Activated naive CD8-positive, alpha-beta T cell treated with anti-CD3 and anti-CD28 coated beads, Interleukin-2, amount 10 ng/mL, durations not matched to agents 7 days and 5 days (primary cell): ENCODE data around the gene RAB7A. TPM values are rescaled to one million over a fixed set of nuclear protein-coding genes. Genes with fewer than 3 reads are reported as not detected.
"Not testable (repeated sequence)": the region's sequence is repeated elsewhere in the genome, so short reads cannot be mapped to it uniquely, and the experiment has no call there.

Source experiments
- ATAC-seq: fragments of 150-1000 bp; cut with Tn5 transposase; one replicate; pipeline ENCODE4 v1.10.0; 2021; ENCODE audit warnings: low read depth, moderate library complexity
- POLR2A ChIA-PET: fragments of 350-600 bp; sonication (Branson Sonifier 250); formaldehyde crosslinking; loops from one replicate; lab custom pipeline; 2021; ENCODE audit warnings: antibody characterized with exemption; lab: Charles Lee
- DNase-seq: peaks from one replicate; pipeline ENCODE4 v3.0.0; 2021
- H3K27ac Mint-ChIP-seq: one replicate; pipeline ENCODE4 v1.8.0; 2022; ENCODE audit warnings: mild to moderate bottlenecking, mixed read lengths
- H3K27me3 Mint-ChIP-seq: one replicate; pipeline ENCODE4 v1.8.0; 2022; ENCODE audit warnings: mild to moderate bottlenecking, moderate library complexity, mixed read lengths
- H3K36me3 Mint-ChIP-seq: one replicate; pipeline ENCODE4 v1.8.0; 2021; ENCODE audit warnings: mild to moderate bottlenecking, mixed read lengths
- H3K4me1 Mint-ChIP-seq: one replicate; pipeline ENCODE4 v1.8.0; 2021; ENCODE audit warnings: mixed read lengths
- H3K4me3 Mint-ChIP-seq: one replicate; pipeline ENCODE4 v1.8.0; 2022; ENCODE audit warnings: mild to moderate bottlenecking, moderate library complexity, mixed read lengths
- H3K9me3 Mint-ChIP-seq: one replicate; pipeline ENCODE4 v1.8.0; 2021; ENCODE audit warnings: mixed read lengths
- total RNA-seq, 2 experiments: library from RNA; stranded (reverse); gene quantifications; one replicate each; pipeline ENCODE4 v1.2.3, GENCODE V29; 2021

RAB7A gene
- total RNA-seq, 2 experiments from 2014 or later: 197 to 199 TPM

- Mint-ChIP-seq H3K36me3 (peaks cover 5% of the 10 kb centered on the region), H3K27ac (no peak overlapping the region), H3K9me3 (no peaks in the 10 kb centered on the region), H3K4me3 (no peak overlapping the region), H3K4me1 (peaks cover 21% of the 10 kb centered on the region), H3K27me3 (peaks cover 8% of the 10 kb centered on the region)
- POLR2A ChIA-PET: no interaction called here
- DNase-seq (no peak), ATAC-seq (no peak)
Measured at GRCh38 chr3:128723477-128723876, 2.5 kb upstream of the RAB7A start.

DNA sequence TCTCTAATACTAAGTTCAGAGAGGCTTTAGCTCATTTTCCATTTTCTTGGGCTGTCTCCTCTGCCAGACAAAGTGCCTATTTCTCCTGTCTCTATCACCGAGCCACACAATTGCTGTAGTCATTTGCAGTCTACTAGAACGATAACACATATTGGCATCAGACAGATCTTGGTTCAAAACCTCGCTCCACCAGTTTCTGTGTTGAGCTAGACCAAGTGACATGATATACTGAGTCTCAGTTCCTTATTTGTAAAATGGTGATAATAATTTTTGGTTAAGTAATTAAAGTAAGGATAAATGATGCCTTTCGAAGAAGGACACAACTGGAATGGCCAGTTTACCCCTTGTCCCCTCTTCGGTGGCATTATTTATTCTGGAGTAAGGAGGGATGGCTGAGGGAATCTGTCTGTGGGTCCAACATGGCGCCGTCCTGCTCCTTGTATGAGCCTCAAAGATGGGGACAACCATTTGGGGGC, 398 bp upstream of the RAB7A start:
- peak overlapping the region; percentile 93 for H3K27ac Mint-ChIP-seq
- H3K9me3 Mint-ChIP-seq: no peaks in the 10 kb centered on the region
- DNase-seq (no peak), ATAC-seq (no peak)
- peak overlapping the region; percentile 89 for H3K4me3 Mint-ChIP-seq
- H3K4me1 Mint-ChIP-seq: peaks cover 37% of the 10 kb centered on the region
- H3K27me3 Mint-ChIP-seq: peaks cover 5% of the 10 kb centered on the region
- peaks cover 11% of the 10 kb centered on the region for H3K36me3 Mint-ChIP-seq
- POLR2A ChIA-PET: interaction anchor here (1.0 to 2.5 kb wide), 6 partner anchors 10 to 153 kb away, joined by 3 to 9 read pairs (median 4); partner anchors contain the start of gene ACAD9

- H3K4me1 Mint-ChIP-seq: peaks cover 43% of the 10 kb centered on the region
- H3K36me3 Mint-ChIP-seq: peaks cover 11% of the 10 kb centered on the region
- H3K4me3 Mint-ChIP-seq: peak overlapping the region; percentile 96
- DNase-seq: no peak
- POLR2A ChIA-PET: interaction anchor here (1.5 to 2.5 kb wide), 4 partner anchors 47 to 73 kb away, joined by 4 to 9 read pairs (median 5); no protein-coding TSS in a partner anchor
- no peaks in the 10 kb centered on the region for H3K27me3 Mint-ChIP-seq
- H3K9me3 Mint-ChIP-seq: no peaks in the 10 kb centered on the region
- no peak for ATAC-seq
- H3K27ac Mint-ChIP-seq: peak overlapping the region; percentile 93
Measured at GRCh38 chr3:128727059-128727458, 1.1 kb downstream of the RAB7A start.

- Mint-ChIP-seq H3K27me3 (no peaks in the 10 kb centered on the region), H3K4me1 (peaks cover 47% of the 10 kb centered on the region), H3K9me3 (no peaks in the 10 kb centered on the region), H3K27ac (peak overlapping the region; percentile 66), H3K36me3 (peaks cover 13% of the 10 kb centered on the region), H3K4me3 (peak overlapping the region; percentile 96)
- DNase-seq (no peak), ATAC-seq (no peak)
- POLR2A ChIA-PET: interaction anchor here (1.5 to 2.5 kb wide), 4 partner anchors 47 to 72 kb away, joined by 4 to 9 read pairs (median 5); no protein-coding TSS in a partner anchor
Measured at GRCh38 chr3:128727485-128727884, 1.5 kb downstream of the RAB7A start.

DNA sequence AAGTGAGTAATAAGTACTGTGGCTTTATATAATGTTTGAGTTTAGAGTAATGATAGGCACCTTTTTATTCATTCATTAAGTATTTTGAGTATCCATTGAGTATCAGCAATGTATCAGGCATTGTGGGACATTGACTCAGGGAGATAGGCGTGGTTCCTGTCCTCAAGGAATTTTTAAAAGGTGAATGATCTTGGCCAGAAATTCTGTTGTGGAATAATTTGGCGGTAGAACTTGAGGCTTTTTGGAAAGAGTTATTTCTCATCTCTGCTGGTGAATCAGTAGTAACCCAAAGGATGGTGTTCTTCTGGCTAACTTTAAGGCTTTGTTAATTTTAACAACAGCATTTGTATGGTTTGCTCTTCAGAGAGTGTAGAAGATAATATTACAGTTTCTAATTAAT, 2.0 kb downstream of the RAB7A start:
- Mint-ChIP-seq H3K27me3 (no peaks in the 10 kb centered on the region), H3K4me3 (peak overlapping the region; percentile 96), H3K4me1 (peaks cover 50% of the 10 kb centered on the region), H3K9me3 (no peaks in the 10 kb centered on the region), H3K27ac (no peak overlapping the region), H3K36me3 (peaks cover 16% of the 10 kb centered on the region)
- ATAC-seq: no peak
- no peak for DNase-seq
- POLR2A ChIA-PET: interaction anchor here (1.5 to 2.5 kb wide), 4 partner anchors 48 to 72 kb away, joined by 4 to 9 read pairs (median 5); no protein-coding TSS in a partner anchor

GRCh38 chr3:128728521-128728920, 2.5 kb downstream of the RAB7A start:
- H3K4me3 Mint-ChIP-seq, DNase-seq, ATAC-seq, H3K27me3 Mint-ChIP-seq, H3K9me3 Mint-ChIP-seq, H3K27ac Mint-ChIP-seq: not testable (repeated sequence)
- Mint-ChIP-seq H3K36me3 (peaks cover 18% of the 10 kb centered on the region), H3K4me1 (peaks cover 55% of the 10 kb centered on the region)
- POLR2A ChIA-PET: interaction anchor here (0.7 to 1.6 kb wide), 2 partner anchors 9 to 60 kb away, joined by 3 to 5 read pairs; no protein-coding TSS in a partner anchor

DNA sequence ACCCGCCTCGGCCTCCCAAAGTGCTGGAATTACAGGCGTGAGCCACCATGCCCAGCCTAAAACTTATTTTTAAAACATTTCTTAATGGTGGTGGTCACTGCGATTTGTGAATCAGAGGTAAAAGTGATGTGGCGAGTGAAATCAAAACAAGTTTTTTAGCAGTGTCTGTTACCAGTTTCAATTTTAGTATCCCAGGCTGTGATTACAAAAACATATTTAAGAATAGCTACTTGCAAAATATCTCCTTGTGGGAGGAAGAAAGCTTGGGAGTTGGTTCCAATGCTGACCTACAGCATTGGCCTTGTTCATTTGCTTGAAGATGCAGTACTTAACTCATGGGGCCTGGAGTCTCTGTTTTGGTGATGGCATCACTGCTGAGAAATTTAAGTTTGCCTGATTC, 4.5 kb downstream of the RAB7A start:
- no peaks in the 10 kb centered on the region for H3K9me3 Mint-ChIP-seq
- H3K27me3 Mint-ChIP-seq: no peaks in the 10 kb centered on the region
- DNase-seq (no peak), ATAC-seq (no peak)
- H3K4me3 Mint-ChIP-seq: peak overlapping the region; percentile 25
- peaks cover 22% of the 10 kb centered on the region for H3K36me3 Mint-ChIP-seq
- POLR2A ChIA-PET: interaction anchor here (2.1 kb wide), 1 partner anchor 57 kb away, joined by 4 read pairs; no protein-coding TSS in a partner anchor
- peaks cover 65% of the 10 kb centered on the region for H3K4me1 Mint-ChIP-seq
- H3K27ac Mint-ChIP-seq: peak overlapping the region; percentile 21

GRCh38 chr3:128734523-128735189, 8.7 kb downstream of the RAB7A start:
- Mint-ChIP-seq H3K9me3 (no peaks in the 10 kb centered on the region), H3K27ac (no peak overlapping the region), H3K36me3 (peaks cover 34% of the 10 kb centered on the region), H3K4me3 (no peak overlapping the region), H3K27me3 (no peaks in the 10 kb centered on the region), H3K4me1 (peaks cover 54% of the 10 kb centered on the region)
- DNase-seq (no peak), ATAC-seq (no peak)
- POLR2A ChIA-PET: interaction anchor here (0.6 to 1.5 kb wide), 2 partner anchors 54 to 1097 kb away, joined by 3 to 4 read pairs; no protein-coding TSS in a partner anchor

DNA sequence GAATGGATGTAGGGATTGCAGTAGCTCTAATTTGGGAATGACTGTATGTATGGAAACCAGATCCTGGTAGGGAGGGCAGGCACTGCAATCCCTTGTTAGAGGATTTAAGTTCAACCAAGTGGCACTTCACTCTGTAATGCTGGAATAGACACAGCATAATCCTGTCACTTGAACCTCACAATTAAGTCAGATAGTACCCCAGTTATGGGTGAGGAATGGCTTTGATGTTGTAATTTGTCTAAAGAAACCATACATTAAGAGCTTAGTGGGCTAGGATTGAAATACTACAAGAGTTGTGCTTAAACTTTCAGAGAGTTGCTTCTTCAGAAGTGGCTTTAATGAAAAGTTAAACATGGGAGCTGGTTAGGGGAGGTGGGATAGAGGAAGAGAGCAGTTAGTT, 9.3 kb downstream of the RAB7A start:
- Mint-ChIP-seq H3K9me3 (no peaks in the 10 kb centered on the region), H3K4me3 (no peak overlapping the region), H3K27ac (no peak overlapping the region), H3K27me3 (no peaks in the 10 kb centered on the region), H3K4me1 (peaks cover 47% of the 10 kb centered on the region), H3K36me3 (peaks cover 34% of the 10 kb centered on the region)
- POLR2A ChIA-PET: interaction anchor here (0.8 to 1.5 kb wide), 2 partner anchors 11 to 55 kb away, joined by 3 to 4 read pairs; no protein-coding TSS in a partner anchor
- no peak for DNase-seq
- ATAC-seq: no peak

DNA sequence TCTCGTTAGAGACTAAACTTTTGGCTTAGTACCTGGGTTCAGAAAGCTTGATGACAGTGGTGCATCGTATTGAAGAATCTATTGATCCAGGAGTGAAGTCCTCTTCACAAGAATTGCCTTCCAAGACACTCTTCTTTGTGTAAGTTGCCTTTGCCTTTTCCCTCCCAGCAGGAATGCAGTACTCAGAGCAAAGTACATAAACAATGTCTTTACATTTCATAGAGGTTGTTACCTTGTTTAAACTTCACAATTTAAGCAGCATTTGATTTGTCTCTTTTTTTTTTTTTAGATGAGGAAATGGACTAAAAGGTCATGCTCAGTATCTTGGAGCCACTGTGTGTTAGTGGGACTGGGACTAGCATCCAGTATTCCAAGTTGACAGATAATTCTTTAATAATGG, 9.9 kb downstream of the RAB7A start:
- Mint-ChIP-seq H3K27me3 (no peaks in the 10 kb centered on the region), H3K4me3 (no peak overlapping the region), H3K9me3 (no peaks in the 10 kb centered on the region), H3K27ac (no peak overlapping the region), H3K36me3 (peaks cover 36% of the 10 kb centered on the region), H3K4me1 (peaks cover 43% of the 10 kb centered on the region)
- no peak for ATAC-seq
- DNase-seq: no peak
- POLR2A ChIA-PET: interaction anchor here (0.8 to 1.5 kb wide), 2 partner anchors 10 to 55 kb away, joined by 3 to 4 read pairs; no protein-coding TSS in a partner anchor

DNA sequence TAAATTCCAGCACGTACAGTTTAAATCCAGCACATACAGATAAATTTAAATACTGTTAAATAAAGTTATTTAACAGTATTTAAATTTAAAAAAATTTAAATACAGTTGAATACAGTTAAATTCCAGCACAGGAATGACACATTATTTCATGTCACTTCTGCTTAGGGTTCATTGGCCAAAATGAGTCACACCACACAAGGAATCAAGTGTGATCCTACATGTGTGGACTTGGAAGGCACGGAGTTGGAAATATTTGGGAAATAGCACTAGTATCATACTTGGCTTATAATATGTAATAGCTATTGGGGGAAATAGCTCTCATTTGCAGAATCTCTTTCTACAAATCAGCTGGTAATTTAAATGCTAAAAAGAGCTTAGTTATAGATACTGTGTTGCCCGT, 10.6 kb downstream of the RAB7A start:
- peaks cover under 1% of the 10 kb centered on the region for H3K9me3 Mint-ChIP-seq
- H3K4me1 Mint-ChIP-seq: peaks cover 42% of the 10 kb centered on the region
- DNase-seq: no peak
- H3K4me3 Mint-ChIP-seq: no peak overlapping the region
- H3K27me3 Mint-ChIP-seq: no peaks in the 10 kb centered on the region
- no peak for ATAC-seq
- H3K36me3 Mint-ChIP-seq: peaks cover 40% of the 10 kb centered on the region
- POLR2A ChIA-PET: interaction anchor here (0.7 kb wide), 1 partner anchor 53 kb away, joined by 4 read pairs; no protein-coding TSS in a partner anchor
- no peak overlapping the region for H3K27ac Mint-ChIP-seq

- POLR2A ChIA-PET: no interaction called here
- Mint-ChIP-seq H3K9me3 (peaks cover 5% of the 10 kb centered on the region), H3K27me3 (no peaks in the 10 kb centered on the region), H3K4me1 (peaks cover 14% of the 10 kb centered on the region), H3K27ac (no peak overlapping the region), H3K36me3 (peaks cover 53% of the 10 kb centered on the region), H3K4me3 (no peak overlapping the region)
- DNase-seq (no peak), ATAC-seq (no peak)
Measured at GRCh38 chr3:128740621-128741020, 14.6 kb downstream of the RAB7A start.

DNA sequence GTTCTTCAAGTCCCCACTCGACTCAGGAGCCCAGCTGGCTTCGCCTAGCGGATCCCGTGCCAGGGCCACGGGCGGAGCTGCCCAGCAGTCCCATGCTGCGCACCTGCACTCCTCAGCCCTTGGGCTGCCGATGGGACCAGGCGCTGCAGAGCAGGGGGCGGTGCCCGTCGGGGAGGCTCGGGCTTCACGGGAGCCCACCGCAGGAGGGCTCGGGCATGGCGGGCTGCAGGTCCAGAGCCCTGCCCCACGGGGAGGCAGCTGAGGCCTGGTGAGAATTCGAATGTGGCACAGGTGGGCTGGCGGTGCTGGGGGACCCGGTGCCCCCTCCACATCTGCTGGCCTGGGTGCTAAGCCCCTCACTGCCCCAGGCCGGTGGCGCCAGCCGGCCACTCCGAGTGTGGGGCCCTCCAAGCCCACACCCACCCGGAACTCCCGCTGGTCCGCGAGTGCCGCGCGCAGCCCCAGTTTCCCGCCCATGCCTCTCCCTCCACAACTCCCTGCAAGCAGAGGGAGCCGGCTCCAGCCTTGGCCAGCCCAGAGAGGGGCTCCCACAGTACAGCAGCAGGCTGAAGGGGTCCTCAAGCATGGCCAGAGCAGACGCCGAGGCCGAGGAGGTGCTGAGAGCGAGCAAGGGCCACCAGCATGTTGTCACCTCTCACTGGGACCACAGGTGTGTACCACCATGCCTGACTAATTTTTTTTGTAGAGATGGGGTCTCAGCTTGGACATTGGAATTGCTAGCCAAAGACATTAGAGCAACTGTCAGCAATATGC, 17.0 kb downstream of the RAB7A start:
- ATAC-seq (no peak), DNase-seq (no peak)
- Mint-ChIP-seq H3K27ac (no peak overlapping the region), H3K4me3 (no peak overlapping the region), H3K27me3 (no peaks in the 10 kb centered on the region), H3K36me3 (peaks cover 52% of the 10 kb centered on the region), H3K9me3 (peaks cover 5% of the 10 kb centered on the region), H3K4me1 (peaks cover 9% of the 10 kb centered on the region)
- POLR2A ChIA-PET: no interaction called here
